ENCODE data around the gene CUBN. TPM values are rescaled to one million over a fixed set of nuclear protein-coding genes. Genes with fewer than 3 reads are reported as not detected.

Gene CUBN
- total RNA-seq, 4 donors from 2014 or later, result 9.2 to 38.9 (median 25.4) TPM

GRCh38 chr10:16909961-16910792 lies 219.4 kb downstream of the CUBN start:
- Histone ChIP-seq H3K4me3 (no peak overlapping the region), H3K4me1 (peaks cover 0 to 5% (median 0%) of the 10 kb centered on the region in 4 donors), H3K27me3 (no peaks in the 10 kb centered on the region), H3K27ac (peak overlapping the region in 2 of 4 donors; percentile 10 to 23), H3K36me3 (peaks cover 0 to 36% (median 0%) of the 10 kb centered on the region in 3 donors), H3K9me3 (no peaks in the 10 kb centered on the region)
- no peak for DNase-seq (ENCODE audit: low spot score in 2 of 2)
- WGBS, 2 donors, result 72 to 73% methylated on average over 4 of the region's 4 CpGs
- TF ChIP-seq POLR2A (IDR thresholded peaks at IDR 0.05) (no peak), EP300 (IDR thresholded peaks at IDR 0.05) (no peak), CTCF (IDR thresholded peaks at IDR 0.05) (no peak)

- no peaks in the 10 kb centered on the region for H3K27me3 ChIP-seq
- TF ChIP-seq POLR2A (IDR thresholded peaks at IDR 0.05) (no peak), CTCF (IDR thresholded peaks at IDR 0.05) (no peak), EP300 (IDR thresholded peaks at IDR 0.05) (no peak)
- H3K9me3 ChIP-seq, result no peaks in the 10 kb centered on the region
- H3K36me3 ChIP-seq, result peaks cover 0 to 27% (median 0%) of the 10 kb centered on the region in 3 donors
- no peak for DNase-seq (ENCODE audit: low spot score in 2 of 2)
- 80 to 88% methylated on average over 1 of the region's 1 CpG for WGBS, 2 donors
- H3K4me1 ChIP-seq, result peaks cover 0 to 10% (median 0%) of the 10 kb centered on the region in 4 donors
- H3K4me3 ChIP-seq, result no peak overlapping the region
- peak overlapping the region in 1 of 4 donors; percentile 23 for H3K27ac ChIP-seq
These were observed 220.3 kb downstream of the CUBN start for GRCh38 chr10:16909271-16909767.

- Histone ChIP-seq H3K4me1 (peaks cover 0 to 12% (median 0%) of the 10 kb centered on the region in 4 donors), H3K4me3 (no peak overlapping the region), H3K27ac (no peak overlapping the region), H3K36me3 (peaks cover 0 to 17% (median 0%) of the 10 kb centered on the region in 3 donors), H3K27me3 (no peaks in the 10 kb centered on the region), H3K9me3 (no peaks in the 10 kb centered on the region)
- no peak for TF ChIP-seq POLR2A (IDR thresholded peaks at IDR 0.05)
- no peak for TF ChIP-seq EP300 (IDR thresholded peaks at IDR 0.05)
- TF ChIP-seq CTCF (IDR thresholded peaks at IDR 0.05), result no peak
- DNase-seq (ENCODE audit: low spot score in 2 of 2), result no peak
- WGBS, 2 donors, result 69 to 76% methylated on average over 2 of the region's 2 CpGs
These were observed 221.9 kb downstream of the CUBN start for GRCh38 chr10:16907687-16908086.

GRCh38 chr10:16905320-16905719 lies 224.3 kb downstream of the CUBN start:
- peak in 1 of 2 donors; percentile 57 for DNase-seq (ENCODE audit: low spot score in 2 of 2)

More at GRCh38 chr10:16905320-16905719, 224.3 kb downstream of the CUBN start:
- Histone ChIP-seq H3K4me3 (no peak overlapping the region), H3K27ac (peak overlapping the region in 3 of 4 donors; percentile 7 to 77 (median 68)), H3K27me3 (no peaks in the 10 kb centered on the region), H3K9me3 (no peaks in the 10 kb centered on the region), H3K36me3 (peaks cover 0 to 21% (median 0%) of the 10 kb centered on the region in 3 donors), H3K4me1 (peaks cover 0 to 6% (median 0%) of the 10 kb centered on the region in 4 donors)
- 68 to 72% methylated on average over 8 of the region's 8 CpGs for WGBS, 2 donors
- TF ChIP-seq POLR2A (IDR thresholded peaks at IDR 0.05) (no peak), CTCF (IDR thresholded peaks at IDR 0.05) (no peak), EP300 (IDR thresholded peaks at IDR 0.05) (peak in 1 of 2 donors; percentile 89)

Measured in tibial nerve (tissue), 4 donors.